ENCODE data around the gene NUDT22.
A peak's percentile ranks its signal among the peaks of the same experiment; 100 is the strongest.

Gene NUDT22

GRCh38 chr11:64225608-64226506 is at the start of gene NUDT22, which contains the start of gene TRPT1:
Gene NUDT22, plus strand, starts transcription at chr11:64226274. Its CDS starts 379 bp downstream, at chr11:64226653.
Gene TRPT1, minus strand, starts transcription at chr11:64226186. Its CDS starts 326 bp downstream, at chr11:64225860.
- peak; percentile 94 for DNase-seq

DNA sequence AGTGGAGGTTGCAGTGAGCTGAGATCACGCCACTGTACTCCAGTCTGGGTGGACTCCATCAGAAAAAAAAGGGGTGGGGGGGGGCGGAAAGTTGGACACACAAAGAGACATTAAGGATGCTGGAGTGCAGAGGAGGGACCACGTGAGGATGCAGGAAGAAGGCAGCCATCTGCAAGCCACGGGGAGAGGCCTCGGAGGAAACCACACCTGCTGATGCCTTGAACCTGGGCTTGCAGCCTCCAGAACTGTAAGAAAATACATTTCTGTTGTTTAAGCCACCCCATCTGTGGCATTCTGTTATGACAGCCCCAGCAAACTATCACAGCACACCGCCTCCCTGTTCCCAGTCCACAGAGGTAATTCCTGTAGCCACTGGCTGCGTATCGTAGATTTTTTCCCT is 49.3 kb upstream of the NUDT22 start:
- no peak for DNase-seq

DNA sequence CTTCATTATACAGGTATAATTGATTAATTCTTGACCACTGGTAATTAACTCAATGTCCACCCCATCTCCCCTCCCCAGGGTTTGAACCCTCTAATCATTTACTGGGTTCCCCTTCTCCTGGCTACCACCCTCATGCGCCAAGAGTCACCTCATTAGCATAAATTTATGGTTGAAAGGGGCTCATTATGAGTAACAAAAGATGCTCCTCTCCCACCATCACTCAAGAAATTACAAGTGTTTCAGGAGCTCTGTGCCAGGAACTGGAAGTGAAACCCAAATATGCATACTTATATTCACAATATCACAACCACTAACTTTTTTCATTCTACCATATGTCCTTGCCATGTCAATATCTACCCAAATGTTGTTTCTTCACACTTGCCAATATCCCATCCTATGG is 47.9 kb upstream of the NUDT22 start:
- DNase-seq, result no peak

GRCh38 chr11:64178951-64179639 is 47.0 kb upstream of the NUDT22 start:
- DNase-seq, result no peak

DNA sequence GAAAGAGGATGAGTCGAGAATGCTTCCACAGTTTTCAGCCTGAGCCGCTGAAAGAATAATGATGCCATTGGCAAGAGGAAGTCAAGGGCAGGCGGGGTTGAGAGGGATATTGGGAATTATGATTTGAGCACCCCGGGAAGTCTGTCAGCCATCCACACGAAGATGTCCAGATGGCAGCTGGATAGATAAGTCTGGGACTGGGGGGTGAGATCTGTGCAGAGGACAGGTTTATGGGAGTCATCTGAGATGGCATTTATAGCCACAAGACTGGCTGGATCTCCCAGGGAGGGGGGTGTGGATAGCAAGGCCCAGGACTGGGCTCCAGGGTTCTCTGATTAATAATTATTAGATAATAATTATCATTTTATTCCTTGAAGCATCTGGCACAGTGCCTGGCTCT is 45.2 kb upstream of the NUDT22 start:
- DNase-seq, result peak; percentile 24

DNA sequence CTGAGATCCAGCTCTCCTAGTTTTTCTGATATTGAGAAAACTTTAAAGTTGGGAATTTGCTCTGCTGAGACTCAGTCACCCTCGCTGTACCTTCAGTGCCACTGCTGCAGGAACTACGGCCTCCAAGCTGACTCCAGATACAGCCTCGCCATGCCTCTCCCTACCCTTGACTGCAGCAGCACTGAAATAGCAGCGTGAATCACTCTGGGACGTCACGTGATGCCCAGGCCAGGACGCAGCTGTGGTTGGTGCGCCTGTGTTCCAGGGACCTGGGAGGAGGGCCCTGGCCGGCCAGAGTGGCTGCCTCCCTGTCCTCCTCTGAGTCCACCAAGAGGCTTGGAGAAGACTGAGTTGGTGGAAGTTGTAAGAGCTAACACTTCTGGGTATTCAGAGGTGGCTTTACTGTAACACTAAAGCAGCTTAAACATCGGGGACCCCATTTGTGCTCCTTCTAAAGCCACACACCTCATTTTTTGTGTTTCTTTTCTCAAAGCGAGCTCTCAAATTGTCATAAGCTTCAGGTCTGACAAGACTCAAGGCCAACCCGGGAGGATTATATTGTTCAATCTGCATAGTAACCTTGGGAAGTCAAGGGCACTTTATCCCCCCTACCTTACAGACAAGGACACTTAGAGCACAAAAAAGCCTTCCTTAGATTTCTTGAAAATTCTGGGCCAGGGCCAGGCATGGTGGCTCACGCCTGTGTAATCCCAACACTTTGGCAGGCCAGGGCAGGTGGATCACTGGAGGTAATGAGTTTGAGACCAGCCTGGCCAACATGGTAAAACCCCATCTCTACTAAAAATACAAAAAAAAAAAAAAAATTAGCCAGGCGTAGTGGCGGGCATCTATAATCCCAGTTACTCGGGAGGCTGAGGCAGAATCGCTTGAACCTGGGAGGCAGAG is 44.3 kb upstream of the NUDT22 start:
- peak; percentile 93 for DNase-seq

GRCh38 chr11:64183890-64184289 is 42.2 kb upstream of the NUDT22 start:
- DNase-seq, result no peak

GRCh38 chr11:64185175-64185692 is 40.8 kb upstream of the NUDT22 start:
- DNase-seq, result no peak

DNA sequence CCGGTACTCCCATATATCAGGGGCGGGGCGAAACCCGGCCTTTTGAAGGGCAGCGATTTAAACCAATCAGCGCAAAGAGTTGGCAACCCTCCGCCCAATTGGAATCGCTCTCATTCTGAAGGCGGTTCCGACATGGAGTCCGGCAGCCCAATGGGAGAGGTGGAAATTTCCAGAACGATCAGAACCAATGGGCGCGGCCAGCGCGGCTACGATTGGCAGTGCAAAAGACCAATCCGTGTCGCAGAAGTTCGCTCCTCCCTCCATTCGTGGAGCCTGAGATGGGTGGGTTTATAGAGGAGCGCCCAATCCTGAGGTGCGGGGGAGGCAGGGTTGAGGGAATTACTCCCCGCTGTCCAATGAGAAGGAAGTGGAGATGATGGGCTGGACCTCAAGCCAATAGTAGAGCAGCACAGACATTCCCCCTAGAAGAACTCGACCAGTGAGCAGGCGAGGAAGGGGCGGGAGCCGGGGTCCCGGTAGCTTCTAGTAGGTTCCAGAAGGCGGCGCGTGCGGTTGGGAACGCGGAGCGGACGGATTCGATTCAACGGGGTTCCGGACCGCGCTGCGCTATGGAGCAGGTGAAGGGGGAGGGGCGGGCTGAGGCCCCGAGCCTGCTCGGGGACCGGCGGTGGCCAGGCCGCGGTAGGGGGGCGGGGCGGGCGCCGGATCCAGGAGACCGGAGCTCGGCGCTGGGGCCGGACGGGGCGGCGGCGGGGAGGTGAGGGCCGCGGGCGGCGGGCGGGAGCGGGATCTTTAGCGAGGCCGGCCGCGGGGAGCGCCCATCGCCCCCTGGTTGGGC is 40.2 kb upstream of the NUDT22 start, which contains the start of gene STIP1:
STIP1 (plus strand) TSS at position 479 of the 799 bp plus-strand sequence; CDS start at position 570, 91 bp downstream.
- peak; percentile 100 for DNase-seq

DNA sequence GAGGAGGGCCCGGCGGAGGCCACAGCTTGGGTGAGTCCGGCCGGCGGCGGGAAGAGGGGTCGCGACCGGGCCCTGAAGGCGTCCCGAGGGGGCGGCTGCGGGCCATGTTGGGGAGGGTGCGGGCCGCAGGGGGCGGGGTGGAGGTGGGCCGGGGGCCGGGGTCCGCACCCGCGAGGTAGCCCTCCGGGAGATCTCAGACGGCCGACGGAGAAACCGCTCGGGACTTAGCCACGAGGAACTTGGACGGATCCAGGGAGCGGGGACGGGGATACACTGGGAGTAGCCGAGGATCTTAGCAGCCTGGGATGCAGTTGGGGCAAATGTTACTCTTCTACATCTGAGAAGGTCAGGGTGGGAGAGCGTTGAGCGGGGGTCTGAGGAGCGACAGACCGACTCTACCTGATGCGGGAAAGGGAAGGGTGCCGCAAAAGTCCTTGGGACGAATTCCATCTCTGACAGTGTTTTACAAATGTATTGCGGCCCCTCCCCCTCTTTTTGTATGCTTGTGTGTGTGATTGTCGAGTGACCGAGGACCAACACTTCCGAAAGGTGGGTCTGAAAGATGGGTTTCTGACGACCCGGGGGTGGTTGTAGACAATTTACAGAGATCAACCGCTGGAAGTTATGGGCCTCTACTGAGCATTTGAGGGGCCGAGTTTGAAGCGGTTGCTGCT is 39.4 kb upstream of the NUDT22 start:
- DNase-seq, result no peak

DNA sequence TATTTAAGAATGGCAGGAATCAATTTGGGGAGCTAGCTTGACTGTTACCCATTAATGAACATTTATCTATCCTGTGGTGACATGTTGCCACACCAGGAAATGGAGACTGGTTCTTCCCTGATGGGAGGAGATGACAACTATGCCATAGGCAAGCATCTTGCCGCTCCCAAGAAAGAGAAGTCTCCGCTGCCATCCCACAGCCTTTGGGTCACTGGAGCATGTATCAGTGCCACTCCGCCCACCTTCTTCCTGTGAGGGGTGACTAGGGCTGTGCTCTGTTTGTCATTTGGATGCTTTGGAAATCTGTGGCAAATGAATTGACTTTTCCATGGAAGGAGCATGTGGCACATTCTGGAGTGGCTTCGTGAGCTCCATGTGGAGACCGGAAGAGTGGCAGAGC is 33.6 kb upstream of the NUDT22 start:
- no peak for DNase-seq

DNA sequence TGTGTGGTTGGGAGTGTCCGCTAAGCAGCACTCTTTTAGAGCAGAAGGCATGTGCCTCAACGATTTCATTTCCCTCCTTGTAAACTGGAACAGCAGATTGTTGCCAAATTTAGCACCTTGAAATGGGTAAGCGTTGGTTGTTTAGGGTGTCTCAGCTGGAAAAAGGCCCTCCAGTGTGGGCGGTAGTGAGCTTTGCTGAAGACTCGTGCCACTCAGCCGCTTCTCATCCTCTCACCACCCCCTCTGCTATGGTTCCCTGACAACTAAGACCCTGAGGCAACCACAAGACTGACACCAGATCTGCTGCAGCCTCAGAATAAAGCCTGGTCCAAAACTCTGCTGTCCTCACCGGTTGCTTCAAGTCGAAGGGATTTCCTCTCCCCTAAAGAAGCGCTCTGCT is 29.4 kb upstream of the NUDT22 start:
- DNase-seq, result no peak

DNA sequence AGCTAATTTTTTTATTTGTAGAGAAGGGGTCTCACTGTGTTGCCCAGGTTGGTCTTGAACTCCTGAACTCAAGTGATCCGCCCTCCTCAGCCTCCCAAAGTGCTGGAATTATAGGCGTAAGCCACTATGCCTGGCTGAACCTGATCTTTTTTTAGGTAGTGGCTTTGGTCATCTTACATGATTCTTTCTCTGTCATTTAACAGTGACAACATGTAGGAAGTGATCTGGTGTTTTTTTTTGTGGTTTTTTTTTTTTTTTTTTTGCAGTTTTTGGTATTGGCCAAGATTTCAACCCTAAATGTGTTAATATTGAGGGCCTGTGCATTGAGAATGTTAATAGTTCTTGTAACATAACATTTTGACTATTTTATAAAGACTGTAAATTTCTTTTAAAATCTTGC is 27.6 kb upstream of the NUDT22 start:
- DNase-seq, result no peak

DNA sequence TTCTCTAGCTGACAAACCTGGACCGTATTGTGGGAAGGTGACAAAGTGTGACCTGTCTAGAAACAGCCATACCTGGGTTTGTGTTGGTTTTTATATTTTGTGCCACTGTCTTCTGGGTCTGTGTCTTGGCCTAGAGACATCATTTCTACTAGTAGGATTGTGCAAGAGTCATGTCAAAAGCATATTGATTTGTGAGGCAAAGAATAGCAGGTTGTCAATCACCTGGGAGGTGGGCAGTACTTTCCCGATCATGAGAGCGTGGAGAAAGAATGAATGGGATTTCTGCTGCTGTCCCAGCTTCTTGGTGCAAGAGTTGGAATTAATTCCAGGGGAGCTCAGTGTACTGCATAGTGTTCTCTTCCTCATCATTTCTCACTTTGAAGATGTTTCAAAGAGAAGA is 24.5 kb upstream of the NUDT22 start:
- no peak for DNase-seq

DNA sequence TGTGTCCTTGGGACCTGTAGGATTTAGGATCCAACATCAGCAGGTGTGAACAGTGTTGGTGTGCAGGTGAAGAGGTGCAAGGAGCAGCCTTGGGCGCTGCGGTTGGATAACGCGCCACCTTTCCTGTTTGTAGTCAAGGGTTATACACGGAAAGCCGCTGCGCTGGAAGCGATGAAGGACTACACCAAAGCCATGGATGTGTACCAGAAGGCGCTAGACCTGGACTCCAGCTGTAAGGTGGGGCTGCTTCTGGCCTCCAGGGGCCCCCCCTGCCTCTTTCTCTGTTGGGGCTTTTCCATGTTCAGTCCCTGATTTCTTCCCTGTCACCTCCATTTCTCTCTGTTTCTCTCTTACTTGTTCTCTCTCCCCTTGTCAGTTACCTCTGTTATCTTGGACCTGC is 23.1 kb upstream of the NUDT22 start:
- no peak for DNase-seq

- no peak for DNase-seq
These were observed 22.5 kb upstream of the NUDT22 start for GRCh38 chr11:64203421-64204079.

DNA sequence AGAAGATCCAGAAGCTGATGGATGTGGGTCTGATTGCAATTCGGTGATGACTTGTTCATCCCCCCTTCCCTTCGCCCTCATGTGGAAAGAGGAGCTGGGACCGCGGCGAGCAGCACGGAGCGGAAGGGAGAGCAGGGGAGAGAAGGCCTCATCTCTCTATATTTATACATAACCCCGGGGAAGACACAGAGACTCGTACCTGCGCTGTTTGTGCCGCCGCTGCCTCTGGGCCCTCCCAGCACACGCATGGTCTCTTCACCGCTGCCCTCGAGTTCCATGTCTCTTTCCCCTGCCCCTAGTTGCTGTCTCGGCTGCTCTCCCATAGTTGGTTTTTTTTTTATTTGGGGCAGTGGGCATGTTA is 22.0 kb upstream of the NUDT22 start:
- DNase-seq, result no peak

- peak; percentile 86 for DNase-seq
These were observed 21.5 kb upstream of the NUDT22 start for GRCh38 chr11:64204464-64204989.

GRCh38 chr11:64206457-64207255 is 19.4 kb upstream of the NUDT22 start, which contains the start of gene FERMT3:
Gene FERMT3, plus strand, starts transcription at chr11:64206721. Its CDS starts 644 bp downstream, at chr11:64207365.
- peak; percentile 37 for DNase-seq
